HG03558 (cell line): ENCODE measurements around the gene SOCS6.
"Not testable (repeated sequence)": the region's sequence is repeated elsewhere in the genome, so short reads cannot be mapped to it uniquely, and the experiment has no call there.

Source experiments
- ATAC-seq: cut with Tn5 transposase; IDR thresholded peaks from one replicate; pipeline ENCODE4 v1.9.1; 2021; ENCODE audit warnings: moderate number of reproducible peaks; ENCODE audit not compliant: unreplicated experiment; ENCODE audit errors: extremely low read depth

SOCS6 gene

GRCh38 chr18:70349316-70349715 lies 60.5 kb downstream of the SOCS6 start:
- no peak for ATAC-seq

DNA sequence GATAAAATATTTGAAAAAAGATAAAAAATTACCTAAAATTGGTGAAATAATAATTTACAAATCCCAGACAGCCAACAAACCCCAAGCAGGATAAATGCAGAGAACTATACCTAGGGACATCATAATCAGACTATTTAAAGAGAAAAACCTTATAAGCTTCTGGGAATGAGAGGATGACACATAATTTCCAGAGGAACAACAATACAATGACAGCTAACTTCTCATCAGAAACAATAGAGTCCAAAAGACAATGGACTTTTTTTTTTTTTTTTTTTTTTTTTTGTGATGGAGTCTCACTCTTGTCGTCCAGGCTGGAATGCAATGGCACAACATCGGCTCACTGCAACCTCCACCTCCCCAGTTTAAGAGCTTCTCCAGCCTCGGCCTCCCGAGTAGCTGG lies 65.2 kb downstream of the SOCS6 start:
- ATAC-seq = no peak

GRCh38 chr18:70354771-70355170 lies 65.9 kb downstream of the SOCS6 start:
- no peak for ATAC-seq

DNA sequence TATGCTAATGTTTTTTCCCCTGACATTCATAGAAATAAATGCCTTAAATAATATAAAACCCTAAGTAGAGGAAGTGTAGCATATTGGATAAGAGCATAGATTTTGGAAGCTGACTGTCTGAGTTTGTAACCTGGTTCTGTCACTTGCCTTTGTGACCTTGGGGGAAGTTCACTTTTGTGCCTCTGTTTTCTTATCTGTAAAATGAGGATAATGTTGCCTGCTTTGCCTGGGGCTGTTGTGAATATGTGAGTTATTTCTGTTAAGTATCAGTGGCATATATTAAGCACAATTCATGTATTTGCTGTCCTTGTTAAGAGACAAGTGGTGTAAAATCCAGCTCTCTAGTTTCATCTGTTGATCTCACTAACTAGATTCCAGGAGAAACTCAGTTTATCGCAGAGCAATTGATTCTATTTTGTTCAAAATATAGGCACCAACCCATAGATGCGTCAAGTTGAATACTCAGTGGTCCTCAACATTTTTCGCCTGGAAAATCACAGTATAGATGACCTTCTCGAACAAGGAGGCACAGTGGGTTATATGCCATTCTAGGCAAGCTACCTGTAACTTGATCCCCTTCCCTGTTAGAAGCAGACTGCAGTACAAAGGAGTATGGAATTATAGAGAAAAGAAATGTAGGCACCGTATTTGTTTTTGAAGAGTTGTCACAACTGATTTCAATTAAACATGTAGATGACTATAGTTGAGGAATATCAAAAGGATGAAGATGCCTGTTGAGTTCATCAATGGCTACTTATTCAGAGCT lies 67.0 kb downstream of the SOCS6 start:
- no peak for ATAC-seq

- peak; percentile 74 for ATAC-seq
Observed at GRCh38 chr18:70358105-70358406, 69.2 kb downstream of the SOCS6 start.

DNA sequence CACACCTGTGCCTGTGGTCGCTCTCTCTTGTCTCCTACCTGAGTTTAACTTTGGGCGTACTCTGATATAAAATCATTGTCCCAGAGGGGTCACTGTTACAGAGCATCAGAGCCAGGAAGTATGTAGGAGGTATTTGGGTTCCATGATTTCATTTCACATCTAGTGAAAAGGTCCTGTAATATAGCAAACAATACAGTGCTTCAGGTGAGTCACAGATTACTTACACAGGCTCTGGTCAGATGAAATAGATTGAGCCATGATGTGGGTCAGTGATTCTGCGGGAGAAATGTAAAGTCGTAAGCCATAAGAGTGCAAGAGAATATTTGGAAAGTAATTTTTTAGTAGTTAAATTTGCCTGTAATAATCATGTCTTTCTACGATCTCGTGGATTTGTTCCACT lies 70.2 kb downstream of the SOCS6 start:
- no peak for ATAC-seq

DNA sequence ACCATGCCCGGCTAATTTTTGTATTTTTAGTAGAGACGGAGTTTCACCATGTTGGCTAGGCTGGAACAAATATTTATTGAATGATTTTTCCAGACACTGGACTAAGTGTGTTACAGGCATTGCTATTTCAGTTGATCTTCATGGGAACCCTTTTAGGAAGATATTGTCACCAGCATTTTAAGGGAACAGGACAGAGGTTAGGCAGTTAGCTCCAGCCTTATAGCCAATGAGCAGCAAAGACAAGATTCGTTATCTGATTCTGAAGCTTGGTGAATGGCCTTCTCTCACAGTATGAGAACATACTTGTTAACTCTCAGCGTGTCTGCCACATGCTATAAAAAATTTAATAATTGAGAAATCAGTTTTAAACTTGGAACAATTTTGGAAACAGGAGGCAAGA lies 73.4 kb downstream of the SOCS6 start:
- ATAC-seq = no peak

DNA sequence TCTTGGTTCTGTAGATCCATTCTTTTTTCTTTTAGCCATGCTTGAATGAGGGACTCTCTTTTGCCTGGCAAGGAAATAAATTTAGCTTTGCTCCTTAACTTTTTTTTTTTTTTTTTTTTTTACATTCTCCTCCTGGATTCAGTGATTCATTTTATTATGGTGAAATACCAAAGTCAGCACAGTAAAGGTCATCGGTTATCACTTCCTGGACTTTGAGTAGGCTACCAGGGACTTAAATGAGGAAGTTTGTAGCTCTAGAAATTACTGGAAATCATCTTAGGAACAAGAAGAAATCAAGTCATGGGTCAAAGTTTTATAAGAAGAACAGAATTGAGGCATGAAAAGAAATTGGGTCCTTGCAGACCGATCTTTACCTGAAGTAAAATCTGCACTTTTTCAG lies 75.0 kb downstream of the SOCS6 start:
- no peak for ATAC-seq

DNA sequence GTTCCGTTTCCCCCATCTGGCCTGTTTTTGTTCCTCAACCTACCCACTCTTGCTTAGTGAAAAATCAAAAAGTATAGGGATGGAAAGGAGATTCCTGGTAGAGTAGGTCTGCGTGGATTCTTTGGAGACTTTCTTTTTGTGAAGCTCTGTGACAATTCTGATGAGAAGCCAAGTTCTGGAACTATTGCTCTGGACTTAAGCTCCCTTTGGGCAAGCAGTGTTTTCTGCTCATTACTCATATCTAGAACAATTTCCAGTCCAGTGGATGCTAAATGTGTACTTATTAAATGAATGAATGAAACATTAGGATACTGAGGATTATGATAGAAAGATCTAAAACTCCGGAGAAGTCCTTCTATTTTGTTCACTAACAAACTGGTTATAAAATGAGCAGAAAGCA lies 76.5 kb downstream of the SOCS6 start:
- no peak for ATAC-seq

DNA sequence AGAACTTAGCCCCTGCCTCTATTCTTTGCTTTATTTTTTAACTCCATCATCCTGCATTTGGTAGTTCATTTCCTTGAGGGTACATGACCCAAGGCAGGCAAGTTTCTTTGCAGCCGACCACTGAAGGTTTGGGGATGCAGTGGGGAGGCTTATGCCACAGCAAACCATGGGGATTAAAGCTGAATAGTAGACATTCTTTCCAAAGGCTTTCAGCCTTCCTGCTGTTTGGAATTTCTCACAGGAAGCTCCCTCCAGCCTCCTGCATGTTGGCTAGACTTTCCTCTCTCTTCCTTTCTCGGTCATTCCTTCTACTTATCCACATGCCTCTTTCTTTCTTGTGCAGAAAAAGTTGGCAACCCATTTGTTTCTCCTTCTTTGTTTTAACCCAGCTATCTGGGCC lies 77.3 kb downstream of the SOCS6 start:
- no peak for ATAC-seq

GRCh38 chr18:70366670-70367069 lies 77.8 kb downstream of the SOCS6 start:
- ATAC-seq = no peak

GRCh38 chr18:70367344-70367743 lies 78.5 kb downstream of the SOCS6 start:
- not testable (repeated sequence) for ATAC-seq

DNA sequence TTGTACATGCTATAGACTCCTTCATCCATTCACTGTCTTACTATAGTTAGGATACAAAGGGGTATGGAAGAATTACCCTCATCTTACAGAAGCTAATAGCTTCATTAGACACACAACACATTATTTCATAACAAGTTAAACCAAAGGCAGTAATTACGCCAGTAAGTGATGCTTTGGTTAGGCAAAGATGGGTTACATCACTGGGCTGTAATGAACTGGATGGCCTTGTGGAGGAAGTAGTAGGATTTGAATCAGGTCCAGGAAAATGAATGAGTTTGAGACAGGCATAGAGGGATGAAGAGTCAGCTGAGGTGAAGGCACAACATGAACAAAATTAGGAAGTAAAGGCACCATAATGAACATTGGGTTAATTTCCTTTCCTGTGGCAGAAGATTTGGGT lies 80.1 kb downstream of the SOCS6 start:
- no peak for ATAC-seq

- no peak for ATAC-seq
Observed at GRCh38 chr18:70370762-70371733, 82.2 kb downstream of the SOCS6 start.

GRCh38 chr18:70371908-70372307 lies 83.1 kb downstream of the SOCS6 start:
- no peak for ATAC-seq

DNA sequence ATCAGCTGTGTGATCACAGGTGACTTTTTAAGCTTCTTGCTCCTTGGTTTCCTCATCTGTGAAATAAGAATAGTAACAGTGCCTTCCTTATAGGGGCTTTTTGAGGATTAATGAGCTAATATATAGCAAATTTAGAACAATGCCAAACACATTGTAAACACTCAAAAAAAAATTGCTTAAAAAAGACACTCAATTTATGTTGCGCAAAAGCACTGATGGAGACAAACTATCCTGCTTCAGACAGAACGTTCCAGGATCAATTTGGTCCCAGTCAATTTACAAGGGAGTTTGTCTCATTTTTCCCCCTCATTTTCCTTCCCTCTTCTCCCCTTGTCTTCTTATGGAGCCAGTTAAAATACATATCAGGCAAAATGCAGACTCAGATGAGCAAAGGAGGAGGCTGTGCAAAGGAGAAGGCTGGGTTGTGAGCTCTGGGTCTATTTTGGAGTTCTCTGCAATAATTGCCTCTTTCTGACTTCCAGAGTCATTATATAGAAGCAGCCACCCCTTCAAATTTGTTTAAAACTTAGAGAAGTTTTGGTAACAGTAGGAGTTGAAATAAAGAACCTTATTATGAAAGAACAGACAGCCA lies 83.7 kb downstream of the SOCS6 start:
- ATAC-seq = no peak

DNA sequence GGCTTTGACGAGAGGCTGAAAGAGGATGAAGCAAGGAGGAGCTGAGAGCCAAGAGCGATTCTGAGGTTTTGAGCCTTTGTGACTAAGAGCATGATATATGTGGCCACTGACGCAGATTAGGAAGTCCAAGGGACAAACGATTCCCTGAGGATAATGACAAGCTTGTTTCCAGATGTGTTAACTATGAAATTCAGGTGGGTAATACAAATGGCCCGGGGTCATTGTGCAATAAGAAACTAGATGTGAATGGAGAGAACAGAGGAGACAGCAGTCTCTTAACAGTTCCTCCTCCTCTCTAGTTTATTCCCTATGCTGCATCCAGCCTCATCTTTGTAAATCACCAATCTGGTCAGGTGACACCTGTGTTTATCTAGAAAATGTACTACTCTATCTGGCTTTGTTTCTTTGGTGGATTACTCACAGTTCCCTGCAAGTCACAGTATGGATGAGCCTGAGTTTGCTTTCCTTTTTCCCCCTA lies 84.2 kb downstream of the SOCS6 start:
- no peak for ATAC-seq

DNA sequence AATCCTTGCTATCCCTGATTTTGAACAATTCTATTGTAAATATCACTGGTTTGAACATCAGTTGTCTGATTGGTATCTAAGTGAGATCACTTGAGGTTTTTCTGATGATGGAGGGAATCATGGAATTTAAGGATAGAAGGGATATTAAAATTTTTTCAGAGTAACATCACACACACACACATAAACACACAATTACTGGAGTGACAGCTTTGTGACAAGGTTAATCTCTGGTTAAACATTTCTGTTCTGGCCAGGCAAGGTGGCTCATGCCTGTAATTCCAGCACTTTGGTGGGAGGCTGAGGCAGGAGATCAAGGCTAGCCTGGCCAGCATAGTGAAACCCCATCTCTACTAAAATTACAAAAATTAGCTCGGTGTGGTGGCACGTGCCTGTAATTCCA lies 85.3 kb downstream of the SOCS6 start:
- no peak for ATAC-seq

DNA sequence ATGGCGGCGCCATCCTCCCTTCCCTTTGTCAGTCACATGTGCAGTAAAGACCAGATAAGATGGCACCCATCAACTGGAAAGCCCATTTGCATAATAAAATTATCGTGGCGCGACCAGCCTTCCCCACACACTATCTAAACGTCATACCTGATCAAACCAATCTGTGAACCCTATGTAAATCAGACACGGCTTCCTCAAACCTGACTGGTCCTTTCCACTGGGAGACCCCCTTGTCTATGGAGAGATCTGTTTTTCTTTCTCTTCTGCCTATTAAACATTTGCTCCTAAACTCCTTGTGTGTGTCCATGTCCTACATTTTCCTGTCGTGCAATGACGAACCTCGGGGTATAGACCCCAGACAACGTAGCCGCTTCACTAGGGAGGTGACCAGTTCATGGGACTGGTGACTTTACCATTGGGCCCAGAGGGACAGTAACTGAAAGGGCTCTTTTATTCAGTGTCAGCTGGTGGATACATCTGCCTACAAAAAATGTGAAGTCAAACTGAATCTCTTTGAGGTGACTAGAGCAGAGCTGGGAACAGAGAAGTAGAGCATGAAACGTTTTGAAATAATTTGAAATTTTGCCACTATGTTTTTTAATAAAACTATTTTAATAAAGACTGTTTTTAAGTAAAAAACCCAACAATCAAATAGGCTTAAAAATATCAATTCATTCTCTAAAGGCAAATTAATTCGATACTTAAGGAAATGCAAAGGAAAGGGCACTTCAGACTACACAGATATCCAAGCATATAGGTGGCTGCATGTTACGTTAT lies 87.5 kb downstream of the SOCS6 start:
- no peak for ATAC-seq

DNA sequence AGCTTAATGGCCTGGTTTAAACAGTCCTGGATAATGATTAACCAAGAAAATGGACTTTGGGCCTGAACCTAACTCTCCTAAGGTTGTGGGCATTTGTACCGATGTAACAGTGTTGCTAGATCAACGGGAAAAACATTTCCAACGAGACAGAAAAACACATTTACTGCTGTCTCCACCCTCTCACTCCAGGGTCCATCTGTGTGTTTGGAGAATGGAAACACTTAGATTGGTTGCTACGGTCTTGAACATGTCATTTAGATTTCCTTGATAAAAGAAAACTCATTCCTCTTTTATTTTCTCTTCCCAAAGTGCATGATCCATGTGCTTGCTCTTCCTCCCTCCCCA lies 88.0 kb downstream of the SOCS6 start:
- no peak for ATAC-seq
